Measurements from ENCODE around the gene ZNF492. TPM values are rescaled to one million over a fixed set of nuclear protein-coding genes. Genes with fewer than 3 reads are reported as not detected.
"Not testable (repeated sequence)": the region's sequence is repeated elsewhere in the genome, so short reads cannot be mapped to it uniquely, and the experiment has no call there.

Gene ZNF492
- not detected in 2 replicates for total RNA-seq (2021)
- long read RNA-seq = 0 reads

GRCh38 chr19:22633706-22634449, at the start of gene ZNF492:
ZNF492 (plus strand) TSS chr19:22634324; CDS start chr19:22653400, 19,076 bp downstream.
- H3K23me2 ChIP-seq (ENCODE audit: insufficient read length, low read depth, low read length, poor library complexity, severe bottlenecking); H4K5ac ChIP-seq (ENCODE audit: insufficient read length, low read depth, low read length); DNase-seq; H4K8ac ChIP-seq (replicated peaks; ENCODE audit: insufficient read length, low read depth, low read length); H2AFZ ChIP-seq (ENCODE audit: low read length); H3K9ac ChIP-seq (ENCODE audit: extremely low read depth, insufficient read length, low read length); H3K4me2 ChIP-seq (ENCODE audit: insufficient read depth, insufficient read length, low read length); H3T11ph ChIP-seq (ENCODE audit: low read length); H3K4ac ChIP-seq (ENCODE audit: low read depth, low read length); H3K4me3 Mint-ChIP-seq; H3K27ac ChIP-seq (ENCODE audit: insufficient read length, low read depth, low read length); H3K14ac ChIP-seq (ENCODE audit: insufficient read depth, low read length); H3K4me1 ChIP-seq (ENCODE audit: insufficient read depth, low read length); H2BK20ac ChIP-seq (ENCODE audit: low read depth, low read length, poor library complexity, severe bottlenecking); H2BK15ac ChIP-seq (ENCODE audit: low read depth, low read length); H4K91ac ChIP-seq (ENCODE audit: insufficient read length, low read depth, low read length); H3K79me1 ChIP-seq (ENCODE audit: insufficient read depth, low read depth, low read length, poor library complexity, severe bottlenecking); H3K23ac ChIP-seq (ENCODE audit: insufficient read length, low read depth, low read length); H4K20me1 ChIP-seq (ENCODE audit: control insufficient read depth, insufficient read depth, insufficient read length); H3K27me3 ChIP-seq (ENCODE audit: insufficient read depth, low read length); H2BK12ac ChIP-seq (ENCODE audit: insufficient read length, low read depth, low read length); H3K18ac ChIP-seq (ENCODE audit: insufficient read length, low read depth, low read length); H3K79me2 ChIP-seq (ENCODE audit: insufficient read depth, low read length); H3K4me1 Mint-ChIP-seq; H2AK5ac ChIP-seq (ENCODE audit: insufficient read length, low read length); H3K27me3 Mint-ChIP-seq (ENCODE audit: low read depth); H2BK120ac ChIP-seq (ENCODE audit: low read depth, low read length, poor library complexity, severe bottlenecking); H3K56ac ChIP-seq (ENCODE audit: insufficient read length, low read depth, low read length); H2BK5ac ChIP-seq (ENCODE audit: insufficient read length, low read length); H3K27ac Mint-ChIP-seq: not testable (repeated sequence)
- WGBS (ENCODE audit: extremely low coverage, insufficient read length, low lambda C conversion rate) = no CpG with 5 or more reads among the region's 36 CpGs
- Mint-ChIP-seq H3K9me3 (peaks cover 74 to 86% of the 10 kb centered on the region in 2 experiments), H3K36me3 (ENCODE audit: insufficient read depth in 1 of 3, low read depth in 3 of 3) (peaks cover 2 to 10% (median 4%) of the 10 kb centered on the region in 3 experiments; a peak in 4 of 7 replicates)
- peaks cover 49% of the 10 kb centered on the region for H3K9me3 ChIP-seq (ENCODE audit: control insufficient read depth, low read depth, low read length)
